Activated CD4-positive, alpha-beta T cell treated with anti-CD3 and anti-CD28 coated beads, Interleukin-2, amount 50 U/mL, for 4 hours (primary cell): Measurements from ENCODE around the gene SMCO4.
"Not testable (repeated sequence)": the region's sequence is repeated elsewhere in the genome, so short reads cannot be mapped to it uniquely, and the experiment has no call there.

Experiments used
- DNase-seq, 2 experiments: peaks; one replicate each; pipeline ENCODE4 v3.0.0-alpha.2; 2020

Gene SMCO4

GRCh38 chr11:93559681-93560080, 16.5 kb upstream of the SMCO4 start:
- DNase-seq: no peak

GRCh38 chr11:93552874-93553273, 9.7 kb upstream of the SMCO4 start:
- DNase-seq: no peak

GRCh38 chr11:93549976-93550375, 6.8 kb upstream of the SMCO4 start:
- DNase-seq: no peak

- no peak for DNase-seq
These were observed 5.6 kb upstream of the SMCO4 start for GRCh38 chr11:93548679-93549319.

DNA sequence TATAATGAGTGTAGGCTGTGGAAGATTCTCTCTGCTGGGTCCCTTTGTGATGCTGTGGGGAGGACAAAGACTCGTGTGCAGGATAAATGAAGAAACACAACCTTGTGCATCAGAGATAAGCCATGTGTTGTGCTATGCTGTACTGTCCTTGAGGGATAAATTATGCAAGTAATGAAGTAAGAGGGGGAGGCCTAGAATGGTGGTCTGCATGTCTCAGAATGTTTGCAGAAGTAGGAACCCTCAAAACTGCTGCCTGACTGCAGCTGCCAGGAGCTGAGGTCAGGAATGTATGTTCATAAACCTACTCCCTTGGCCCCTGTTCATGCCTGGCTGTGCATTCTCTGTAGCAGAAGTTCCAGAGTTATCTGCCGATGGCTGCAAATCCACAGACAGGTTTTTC, 4.6 kb upstream of the SMCO4 start:
- no peak for DNase-seq

DNA sequence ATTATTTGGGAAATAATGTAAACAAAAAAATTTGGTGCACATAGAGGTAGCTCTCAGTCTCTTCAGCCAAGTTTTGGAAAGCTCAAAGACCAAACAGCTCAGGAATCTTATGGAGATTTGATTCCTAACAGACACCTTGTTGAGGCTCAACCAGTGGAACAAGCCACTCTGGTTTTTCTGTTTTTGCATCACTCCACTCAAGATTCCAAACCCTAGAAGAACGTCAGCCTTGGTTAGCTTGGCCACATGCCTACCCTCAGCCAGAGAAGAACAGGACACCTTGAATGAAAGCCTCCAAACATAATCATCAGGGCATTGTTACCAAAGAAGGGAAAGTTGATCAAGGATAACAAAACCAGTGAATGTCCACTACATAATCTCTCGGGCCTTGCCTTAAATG, 3.8 kb upstream of the SMCO4 start:
- DNase-seq: no peak

DNA sequence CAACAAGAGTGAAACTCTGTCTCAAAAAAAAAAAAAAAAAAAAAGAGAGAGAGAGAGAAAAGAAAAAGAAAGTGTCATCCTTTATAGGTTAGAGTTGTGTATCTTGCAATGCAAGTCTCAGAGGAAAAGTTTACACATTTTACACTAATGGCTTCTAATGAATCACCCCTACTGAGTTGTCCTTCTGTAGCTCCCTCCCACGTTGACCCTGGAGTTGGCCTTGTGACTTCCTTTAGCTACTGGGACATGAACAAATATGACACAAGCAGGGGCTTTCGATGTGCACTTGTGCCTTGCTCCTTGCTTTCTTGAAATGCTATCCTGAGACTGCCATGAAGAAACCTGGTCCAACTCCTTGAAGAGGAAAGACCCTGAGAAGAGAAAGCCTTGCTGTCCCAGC, 2.4 kb upstream of the SMCO4 start:
- DNase-seq: no peak

DNA sequence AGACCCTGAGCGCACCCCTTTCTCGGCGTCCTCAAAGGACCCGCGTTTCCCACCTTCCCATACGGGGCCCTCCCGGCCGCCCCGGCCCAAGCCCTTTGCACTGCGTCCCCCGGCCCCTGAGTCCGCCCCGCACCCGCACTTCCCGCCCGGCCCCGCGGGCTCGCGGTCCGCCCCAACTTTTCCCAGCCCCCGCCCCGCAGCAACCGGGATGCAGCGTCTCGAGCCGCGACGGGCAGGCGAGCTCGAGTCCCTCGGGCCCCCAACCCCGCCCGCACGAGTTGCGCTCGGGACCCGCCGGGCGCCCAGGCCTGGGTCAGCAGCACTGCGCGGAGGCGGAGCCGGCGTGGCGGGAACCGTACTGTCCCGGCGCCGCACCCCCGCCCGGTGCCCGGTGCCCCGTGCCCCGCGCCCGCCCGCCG, 371 bp downstream of the SMCO4 start:
- no peak for DNase-seq

- DNase-seq: peak; percentile 21 to 24
These were observed 1.0 kb downstream of the SMCO4 start for GRCh38 chr11:93541884-93542810.

DNA sequence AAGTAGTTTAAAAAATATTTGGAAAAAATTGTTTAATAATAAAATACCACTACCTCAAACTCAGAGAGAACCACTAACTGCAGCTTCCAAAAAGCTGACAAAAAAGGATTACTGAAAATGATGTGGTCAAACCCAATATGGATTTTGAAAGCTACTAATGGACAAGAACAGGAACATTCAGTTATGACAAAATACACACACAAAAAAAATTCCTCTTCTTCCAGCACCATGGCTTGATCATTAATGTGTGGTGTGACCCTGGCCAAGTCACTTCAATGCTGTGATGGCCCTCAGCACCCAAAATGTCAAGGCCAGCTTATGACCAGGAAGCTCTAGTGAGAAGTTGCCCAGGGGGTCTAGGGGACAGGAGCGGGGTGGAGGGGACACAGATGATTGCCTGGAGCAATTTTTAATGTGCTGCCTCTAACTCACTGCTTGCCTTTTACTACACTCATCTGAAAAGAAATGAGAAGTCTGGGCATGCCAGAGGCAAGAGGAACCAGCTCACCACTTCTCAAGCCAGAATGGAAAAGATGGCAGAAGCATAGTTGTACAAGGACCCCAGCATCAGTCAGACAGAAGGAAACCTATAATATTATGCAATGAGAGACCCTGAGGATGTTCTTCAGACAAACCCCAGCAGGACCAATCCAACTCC, 2.2 kb downstream of the SMCO4 start:
- no peak for DNase-seq

GRCh38 chr11:93540337-93540736, 2.9 kb downstream of the SMCO4 start:
- no peak for DNase-seq

DNA sequence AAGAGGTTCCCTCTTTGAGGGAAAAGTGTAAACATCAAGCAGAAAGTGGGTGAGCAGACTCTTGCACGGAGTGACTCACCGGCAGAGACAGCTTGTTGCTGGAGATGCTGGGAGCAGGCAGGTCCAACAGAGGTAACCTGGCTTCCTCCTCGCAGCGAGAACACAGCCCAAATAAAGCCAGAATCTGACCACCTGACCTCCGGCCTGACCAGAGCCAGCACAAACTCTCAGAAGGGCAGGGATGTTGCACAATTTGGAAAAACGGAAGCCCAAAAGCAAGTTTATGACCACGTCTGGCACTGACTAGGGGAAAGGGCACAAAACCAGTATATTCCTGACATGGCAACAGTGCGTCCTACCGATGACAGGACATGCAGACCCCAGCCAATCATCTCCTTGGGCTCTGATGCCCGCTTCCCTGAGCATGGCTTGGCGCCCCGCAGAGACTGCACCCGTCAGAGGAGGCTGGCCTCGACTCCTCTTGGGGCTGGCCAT, 5.4 kb downstream of the SMCO4 start:
- DNase-seq: no peak

GRCh38 chr11:93537049-93537448, 6.1 kb downstream of the SMCO4 start:
- no peak for DNase-seq

- no peak for DNase-seq
These were observed 6.9 kb downstream of the SMCO4 start for GRCh38 chr11:93536101-93536861.

DNA sequence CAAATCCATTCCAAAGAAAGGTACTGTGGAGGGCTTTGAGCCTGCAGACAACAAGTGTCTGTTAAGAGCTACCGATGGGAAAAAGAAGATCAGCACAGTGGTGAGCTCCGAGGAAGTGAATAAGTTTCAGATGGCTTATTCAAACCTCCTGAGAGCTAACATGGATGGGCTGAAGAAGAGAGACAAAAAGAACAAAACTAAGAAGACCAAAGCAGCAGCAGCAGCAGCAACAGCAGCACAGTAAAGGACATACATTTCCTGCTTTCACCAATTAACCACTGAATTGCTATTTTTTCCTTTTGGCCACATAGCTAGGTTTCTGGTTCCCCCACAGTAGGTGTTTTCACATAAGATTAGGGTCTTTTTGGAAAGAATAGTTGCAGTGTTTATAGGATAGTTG, 7.6 kb downstream of the SMCO4 start:
- DNase-seq: not testable (repeated sequence)

- no peak for DNase-seq
These were observed 10.4 kb downstream of the SMCO4 start for GRCh38 chr11:93532806-93533205.

- DNase-seq: no peak
These were observed 10.9 kb downstream of the SMCO4 start for GRCh38 chr11:93532281-93532789.

- DNase-seq: no peak
These were observed 12.7 kb downstream of the SMCO4 start for GRCh38 chr11:93530468-93530826.

- DNase-seq: no peak
These were observed 13.3 kb downstream of the SMCO4 start for GRCh38 chr11:93529707-93530467.

GRCh38 chr11:93528757-93529645, 14.2 kb downstream of the SMCO4 start:
- DNase-seq: no peak

GRCh38 chr11:93528252-93528651, 14.9 kb downstream of the SMCO4 start:
- DNase-seq: no peak
